NCI-H2029 (cell line): ENCODE measurements around the gene EOGT.

Experiments used
- DNase-seq: peaks from one replicate; lab custom pipeline; 2025; lab: John Stamatoyannopoulos, UW

EOGT gene

GRCh38 chr3:69008980-69009379 lies 4.5 kb downstream of the EOGT start:
- no peak for DNase-seq

DNA sequence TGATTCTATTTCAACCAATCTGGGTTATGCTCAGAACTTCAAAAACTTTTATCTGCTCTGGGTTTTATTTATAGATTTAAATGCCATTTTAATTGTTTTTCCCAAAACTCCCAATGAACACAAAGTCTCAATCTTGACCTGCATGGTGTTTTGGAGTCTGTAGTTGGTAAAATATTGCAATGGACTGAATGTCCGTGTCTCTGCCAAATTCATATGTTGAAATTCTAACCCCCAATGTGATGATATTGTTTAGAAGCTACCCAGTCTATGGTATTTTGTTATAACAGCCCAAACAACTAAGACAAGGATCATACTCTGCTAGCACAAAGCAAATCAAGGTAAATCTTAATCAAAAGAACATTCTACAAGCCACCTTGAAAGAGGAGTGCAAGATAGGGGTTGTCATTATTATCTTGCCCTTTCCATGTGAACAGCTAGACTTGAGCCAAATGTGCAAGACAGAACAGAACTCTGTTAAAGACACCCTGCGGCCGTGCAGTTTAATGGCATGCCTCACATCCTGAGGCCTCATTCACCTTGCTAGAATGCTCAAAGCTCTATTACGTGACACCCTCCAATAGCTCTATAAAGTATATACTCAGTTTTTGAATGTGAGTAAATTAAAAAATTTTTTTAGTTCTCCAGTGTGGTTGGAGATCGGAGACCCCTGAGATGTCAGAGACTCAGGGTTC lies 7.5 kb downstream of the EOGT start:
- DNase-seq: no peak

DNA sequence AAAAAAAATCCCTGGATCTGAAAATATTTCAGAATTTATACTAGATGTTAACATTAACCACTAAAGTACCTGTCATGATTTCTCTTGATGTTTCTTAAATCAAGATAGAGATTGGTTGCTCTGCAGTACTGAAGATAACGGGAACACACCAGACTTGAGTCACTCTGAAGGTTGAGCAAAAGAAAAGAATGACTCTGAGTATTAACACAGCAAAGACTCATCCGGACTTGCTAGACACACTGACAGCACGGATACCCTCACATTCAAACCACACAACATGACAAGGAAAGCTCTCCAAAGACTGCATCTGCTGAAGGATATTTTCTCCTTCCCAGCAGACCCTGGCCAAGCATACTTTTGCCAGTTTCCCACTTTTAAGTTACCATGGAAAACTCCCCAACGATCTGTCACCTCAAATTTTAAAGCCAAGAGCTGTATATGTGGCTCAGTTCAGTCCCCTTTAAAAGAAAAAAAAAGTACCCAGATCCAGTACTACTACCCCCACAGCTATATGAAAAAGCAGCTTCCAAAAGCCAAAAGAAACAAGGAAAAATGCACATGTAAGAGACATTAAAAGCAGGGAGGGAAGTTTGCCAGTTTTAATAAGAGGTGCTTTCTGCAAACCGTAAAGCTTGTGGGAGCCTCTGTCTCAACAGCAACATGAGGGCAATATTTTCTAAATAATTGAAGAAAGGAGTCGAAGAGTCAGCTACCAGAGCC lies 8.3 kb downstream of the EOGT start:
- DNase-seq: no peak

GRCh38 chr3:69004138-69004537 lies 9.3 kb downstream of the EOGT start:
- no peak for DNase-seq

DNA sequence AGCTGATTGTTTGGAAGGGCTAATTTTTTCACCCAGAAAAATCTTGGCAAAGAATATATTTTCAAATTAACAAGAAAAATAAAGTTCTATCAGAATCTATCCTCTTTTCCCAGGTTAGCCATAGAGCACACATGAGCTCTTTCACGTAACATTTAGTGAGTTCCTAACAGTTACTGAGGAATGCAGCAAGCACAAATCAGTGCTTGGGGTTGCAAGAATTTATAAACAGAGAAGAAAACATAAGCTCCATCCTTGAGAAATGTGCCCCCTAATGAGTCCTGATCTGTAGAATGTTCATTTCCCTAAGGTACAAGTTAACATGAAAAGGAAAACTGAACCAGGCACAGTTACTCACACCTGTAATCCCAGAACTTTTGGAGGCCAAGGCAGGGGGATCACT lies 13.9 kb downstream of the EOGT start:
- no peak for DNase-seq

DNA sequence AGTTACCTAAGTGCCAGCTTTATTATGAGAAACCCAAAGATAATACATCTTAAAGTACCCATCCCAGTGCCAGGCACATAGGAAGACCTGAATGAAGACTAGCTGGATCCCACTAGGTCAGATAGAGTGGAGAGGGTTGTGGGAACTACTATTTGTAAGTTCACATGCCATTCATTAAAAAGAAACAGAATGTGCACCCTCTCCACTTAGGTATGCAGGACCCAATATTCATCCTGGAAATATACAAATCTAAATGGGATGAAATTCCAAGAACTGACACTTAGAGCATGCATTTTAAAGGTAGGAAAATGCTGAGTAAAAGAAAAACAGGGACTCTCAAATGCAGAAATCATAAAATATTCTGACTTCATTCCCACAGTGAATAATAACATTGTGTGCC lies 14.3 kb downstream of the EOGT start:
- DNase-seq: no peak

- no peak for DNase-seq
These were observed 15.6 kb downstream of the EOGT start for GRCh38 chr3:68997887-68998286.

GRCh38 chr3:68996356-68996995 lies 17.0 kb downstream of the EOGT start:
- no peak for DNase-seq

- DNase-seq: no peak
These were observed 24.7 kb downstream of the EOGT start for GRCh38 chr3:68988740-68989139.

DNA sequence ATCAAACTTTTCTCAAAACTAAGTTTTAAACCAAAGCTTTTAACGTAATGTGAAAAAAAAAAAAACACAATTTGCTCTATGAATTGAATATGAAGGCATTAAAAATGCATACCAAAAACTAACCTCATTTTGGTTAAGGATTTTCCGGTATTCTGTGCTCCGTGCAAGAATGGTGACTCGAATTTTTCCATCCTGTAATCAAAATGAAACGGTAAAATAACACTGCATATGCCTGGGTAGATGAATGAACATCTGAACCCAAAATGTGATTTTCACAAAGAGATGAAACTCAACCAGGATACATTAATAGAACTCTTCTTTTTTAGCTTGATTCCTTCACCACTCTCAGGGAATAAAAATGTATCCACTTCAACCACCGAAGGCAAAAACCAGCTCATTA lies 26.2 kb downstream of the EOGT start:
- no peak for DNase-seq

DNA sequence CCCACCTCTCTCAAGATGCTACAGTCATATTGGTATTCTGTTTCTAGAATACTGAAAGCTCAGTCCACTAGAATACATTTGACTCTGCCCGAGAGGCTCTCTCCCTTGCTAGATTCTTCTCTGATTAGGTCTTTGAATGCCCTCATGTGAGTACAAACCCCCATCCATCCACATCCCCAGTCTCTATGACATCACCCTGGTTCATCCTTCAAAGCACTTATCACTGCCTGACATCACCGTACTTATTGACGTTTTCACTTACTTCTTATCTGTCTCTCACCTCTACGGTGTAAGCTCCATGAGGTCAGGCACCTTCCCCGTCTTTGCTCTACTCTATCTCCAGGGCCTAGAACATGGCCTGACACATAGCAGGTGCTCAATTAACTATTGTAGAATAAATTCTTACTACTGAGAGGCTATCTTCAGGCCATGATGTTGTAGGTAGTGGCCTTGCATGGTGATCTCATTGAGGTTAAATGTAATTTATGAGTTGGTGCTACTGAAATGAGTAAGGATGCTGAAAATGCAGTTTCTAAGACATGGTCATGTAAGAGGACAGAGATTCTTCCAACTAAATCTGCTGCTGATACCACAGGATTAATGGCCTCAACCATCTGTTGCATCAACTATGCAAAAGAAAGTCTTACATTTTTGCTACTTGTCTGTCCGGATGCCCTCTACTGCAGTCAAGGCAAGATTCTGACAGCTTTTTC lies 26.8 kb downstream of the EOGT start:
- DNase-seq: no peak

- no peak for DNase-seq
These were observed 28.2 kb downstream of the EOGT start for GRCh38 chr3:68985146-68985790.

DNA sequence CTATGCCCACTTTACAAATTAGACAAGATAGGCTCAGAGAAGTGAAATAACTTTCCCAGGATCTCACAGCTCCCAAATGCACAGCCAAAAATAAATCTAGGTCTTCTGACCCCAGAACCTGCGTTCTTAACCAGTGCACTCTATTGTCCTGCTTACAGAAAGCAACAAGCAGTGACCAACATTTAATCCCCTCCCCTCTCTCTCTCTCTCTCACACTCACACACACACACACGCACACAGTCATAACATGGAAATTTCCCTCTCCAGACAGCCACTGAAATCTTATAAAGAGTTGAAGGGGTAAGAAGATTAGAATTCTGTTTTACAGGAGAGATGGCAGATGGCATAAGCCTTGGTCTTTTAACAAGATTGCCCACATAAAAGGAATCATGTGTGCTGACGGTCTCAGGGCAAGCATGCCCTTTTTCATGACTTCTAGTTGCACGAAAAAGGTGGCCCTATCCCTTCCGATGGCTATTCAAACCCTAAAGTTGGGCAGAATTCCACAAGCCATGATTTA lies 29.4 kb downstream of the EOGT start:
- DNase-seq: no peak

- DNase-seq: no peak
These were observed 35.9 kb downstream of the EOGT start for GRCh38 chr3:68977486-68978167.

GRCh38 chr3:68974711-68975110 lies 38.8 kb downstream of the EOGT start:
- no peak for DNase-seq

DNA sequence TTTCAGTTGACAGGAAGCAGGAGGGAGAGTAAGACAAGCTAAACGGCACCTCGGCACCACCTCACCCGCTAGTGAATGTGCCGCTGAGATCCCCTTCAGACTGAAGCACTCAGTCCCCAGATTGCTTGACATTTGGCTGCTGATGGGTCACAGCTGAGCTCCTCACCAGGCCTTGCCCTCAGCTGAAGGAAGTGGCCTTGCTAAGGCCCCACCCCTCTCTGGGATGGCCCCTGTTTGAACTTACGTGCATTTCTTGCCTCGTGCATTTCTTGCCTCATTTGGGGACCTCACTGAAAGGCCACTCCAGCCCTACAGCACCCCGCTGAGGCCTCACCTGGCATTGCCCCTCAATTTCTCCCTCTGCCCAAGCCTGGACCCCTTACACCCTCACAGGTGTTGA lies 39.8 kb downstream of the EOGT start:
- no peak for DNase-seq

DNA sequence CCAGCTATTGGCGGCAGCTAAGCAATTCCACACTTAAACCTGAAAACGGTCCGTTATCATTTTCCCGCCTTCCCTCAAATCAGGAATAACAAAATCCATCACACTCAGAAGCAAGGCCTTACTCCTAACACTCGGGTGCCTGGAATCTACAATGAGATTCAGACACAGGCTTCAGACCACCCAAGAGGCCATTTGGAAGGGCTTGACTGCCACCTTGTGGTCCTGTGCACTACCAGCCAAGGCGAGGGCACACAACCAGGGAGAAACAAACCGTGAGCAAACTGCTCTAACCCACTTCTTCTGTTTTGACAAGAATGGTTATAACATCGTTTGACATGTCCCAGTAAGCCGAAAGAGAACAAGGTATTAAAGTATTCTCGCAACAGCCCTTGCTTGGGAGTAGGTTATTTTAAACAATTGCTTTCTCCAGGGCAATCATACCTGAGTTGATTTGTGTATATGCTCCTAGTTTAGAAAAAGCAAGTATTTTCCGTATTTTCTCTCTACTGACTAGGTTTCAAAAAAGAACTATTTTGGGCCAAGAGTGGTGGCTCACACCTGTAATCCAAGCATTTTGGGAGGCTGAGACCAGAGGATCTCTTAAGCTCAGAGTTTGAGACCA lies 41.0 kb downstream of the EOGT start:
- no peak for DNase-seq

DNA sequence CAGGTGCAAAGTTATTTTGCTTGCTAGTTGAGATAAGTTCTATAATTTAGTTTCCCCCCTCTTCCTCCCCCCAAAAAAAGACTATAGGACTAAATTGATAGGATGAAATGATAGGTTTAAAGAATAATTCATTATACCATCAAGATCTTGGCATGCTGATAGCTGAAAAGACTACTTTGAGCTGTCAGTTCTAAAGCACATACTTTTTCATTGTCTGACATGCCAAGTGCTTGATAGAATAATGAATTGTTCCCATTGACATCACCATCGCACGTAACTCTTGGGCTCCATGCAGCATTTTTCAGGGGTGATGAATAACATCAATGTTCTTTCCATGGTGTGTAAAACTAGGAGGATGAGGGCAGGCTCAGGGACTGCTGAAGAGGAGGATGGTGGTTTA lies 48.8 kb downstream of the EOGT start:
- no peak for DNase-seq

DNA sequence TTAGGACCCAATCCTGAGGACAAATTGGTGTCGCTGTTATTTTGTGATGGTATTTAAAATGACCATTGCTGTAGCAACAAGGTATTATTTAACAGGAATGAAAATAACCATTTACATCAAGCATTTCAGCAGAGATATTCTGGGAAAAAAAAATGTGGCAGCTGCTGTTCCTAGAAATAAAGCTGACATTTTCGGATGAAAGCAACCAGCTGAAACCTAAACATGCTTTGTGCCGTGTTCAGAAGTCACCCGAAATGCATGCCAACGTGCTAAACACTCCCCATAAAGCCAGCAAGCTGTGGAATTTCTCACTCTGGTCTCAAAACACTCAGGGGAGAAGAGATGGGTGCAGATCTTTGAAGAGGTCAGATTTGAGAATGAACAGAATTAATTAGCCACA lies 49.6 kb downstream of the EOGT start:
- DNase-seq: no peak

GRCh38 chr3:68963376-68963775 lies 50.1 kb downstream of the EOGT start:
- no peak for DNase-seq

GRCh38 chr3:68958932-68959331 lies 54.6 kb downstream of the EOGT start:
- DNase-seq: no peak
